ENCODE results near the gene TNNT2.

The TNNT2 gene

GRCh38 chr1:201374364-201374763, 3.1 kb downstream of the TNNT2 start:
- no peaks in the 10 kb centered on the region for H4K20me1 ChIP-seq (ENCODE audit: insufficient read depth)
- TF ChIP-seq CTCF (conservative IDR thresholded peaks at IDR 0.05; ENCODE audit: low read depth, low read length), result no peak
- H3K27ac ChIP-seq, result no peak overlapping the region
- no peaks in the 10 kb centered on the region for H3K36me3 ChIP-seq (ENCODE audit: insufficient read depth)
- peaks cover 70% of the 10 kb centered on the region for H3K27me3 ChIP-seq (ENCODE audit: insufficient read depth, low read depth)
- no peak overlapping the region for H3K4me2 ChIP-seq
- no peaks in the 10 kb centered on the region for H3K4me1 ChIP-seq (ENCODE audit: low read depth, poor library complexity, severe bottlenecking)
- H2AFZ ChIP-seq (ENCODE audit: low read depth), result no peak overlapping the region
- H3K79me2 ChIP-seq (ENCODE audit: insufficient read depth, low read depth), result no peaks in the 10 kb centered on the region
- H3K9ac ChIP-seq, result no peak overlapping the region
- H3K4me3 ChIP-seq (IDR thresholded peaks at IDR 0.05; ENCODE audit: insufficient read depth, low read depth, low read length), result no peak overlapping the region

- Histone ChIP-seq H3K79me2 (ENCODE audit: insufficient read depth, low read depth) (no peaks in the 10 kb centered on the region), H2AFZ (ENCODE audit: low read depth) (no peak overlapping the region), H3K27me3 (ENCODE audit: insufficient read depth, low read depth) (peaks cover 95% of the 10 kb centered on the region), H3K9ac (no peak overlapping the region), H3K4me3 (IDR thresholded peaks at IDR 0.05; ENCODE audit: insufficient read depth, low read depth, low read length) (no peak overlapping the region), H4K20me1 (ENCODE audit: insufficient read depth) (no peaks in the 10 kb centered on the region), H3K4me1 (ENCODE audit: low read depth, poor library complexity, severe bottlenecking) (no peaks in the 10 kb centered on the region), H3K27ac (no peak overlapping the region), H3K36me3 (ENCODE audit: insufficient read depth) (no peaks in the 10 kb centered on the region), H3K4me2 (no peak overlapping the region)
- no peak for TF ChIP-seq CTCF (conservative IDR thresholded peaks at IDR 0.05; ENCODE audit: low read depth, low read length)
These were observed 5.7 kb downstream of the TNNT2 start for GRCh38 chr1:201371792-201372191.

- Histone ChIP-seq H3K79me2 (ENCODE audit: insufficient read depth, low read depth) (no peaks in the 10 kb centered on the region), H2AFZ (ENCODE audit: low read depth) (no peak overlapping the region), H3K4me2 (no peak overlapping the region), H3K9ac (no peak overlapping the region), H4K20me1 (ENCODE audit: insufficient read depth) (no peaks in the 10 kb centered on the region), H3K27ac (no peak overlapping the region), H3K4me3 (IDR thresholded peaks at IDR 0.05; ENCODE audit: insufficient read depth, low read depth, low read length) (no peak overlapping the region), H3K36me3 (ENCODE audit: insufficient read depth) (no peaks in the 10 kb centered on the region), H3K4me1 (ENCODE audit: low read depth, poor library complexity, severe bottlenecking) (no peaks in the 10 kb centered on the region), H3K27me3 (ENCODE audit: insufficient read depth, low read depth) (peaks cover 99% of the 10 kb centered on the region)
- no peak for TF ChIP-seq CTCF (conservative IDR thresholded peaks at IDR 0.05; ENCODE audit: low read depth, low read length)
These were observed 6.2 kb downstream of the TNNT2 start for GRCh38 chr1:201371276-201371675.

- no peak overlapping the region for H3K4me3 ChIP-seq (IDR thresholded peaks at IDR 0.05; ENCODE audit: insufficient read depth, low read depth, low read length)
- no peaks in the 10 kb centered on the region for H3K4me1 ChIP-seq (ENCODE audit: low read depth, poor library complexity, severe bottlenecking)
- H3K79me2 ChIP-seq (ENCODE audit: insufficient read depth, low read depth), result no peaks in the 10 kb centered on the region
- H3K36me3 ChIP-seq (ENCODE audit: insufficient read depth), result no peaks in the 10 kb centered on the region
- no peaks in the 10 kb centered on the region for H4K20me1 ChIP-seq (ENCODE audit: insufficient read depth)
- H3K4me2 ChIP-seq, result no peak overlapping the region
- TF ChIP-seq CTCF (conservative IDR thresholded peaks at IDR 0.05; ENCODE audit: low read depth, low read length), result no peak
- H3K27ac ChIP-seq, result no peak overlapping the region
- no peak overlapping the region for H3K9ac ChIP-seq
- no peak overlapping the region for H2AFZ ChIP-seq (ENCODE audit: low read depth)
- peaks cover 100% of the 10 kb centered on the region for H3K27me3 ChIP-seq (ENCODE audit: insufficient read depth, low read depth)
These were observed 7.0 kb downstream of the TNNT2 start for GRCh38 chr1:201370500-201370899.
